ENCODE results near the gene CASK.
"Not testable (repeated sequence)": the region's sequence is repeated elsewhere in the genome, so short reads cannot be mapped to it uniquely, and the experiment has no call there.

Gene CASK

GRCh38 chrX:41556958-41557357, 366.4 kb downstream of the CASK start:
- DNase-seq = peak; percentile 47

GRCh38 chrX:41553688-41554087, 369.7 kb downstream of the CASK start:
- DNase-seq = no peak

GRCh38 chrX:41548411-41548810, 374.9 kb downstream of the CASK start:
- no peak for DNase-seq

GRCh38 chrX:41543668-41544067, 379.7 kb downstream of the CASK start:
- DNase-seq = no peak

- DNase-seq = no peak
These were observed 380.3 kb downstream of the CASK start for GRCh38 chrX:41543025-41543424.

- no peak for DNase-seq
These were observed 380.8 kb downstream of the CASK start for GRCh38 chrX:41542536-41542935.

GRCh38 chrX:41542135-41542534, 381.2 kb downstream of the CASK start:
- no peak for DNase-seq

- DNase-seq = no peak
These were observed 382.0 kb downstream of the CASK start for GRCh38 chrX:41541386-41541785.

- no peak for DNase-seq
These were observed 384.6 kb downstream of the CASK start for GRCh38 chrX:41538707-41539106.

- DNase-seq = no peak
These were observed 393.3 kb downstream of the CASK start for GRCh38 chrX:41530085-41530484.

GRCh38 chrX:41529221-41529620, 394.1 kb downstream of the CASK start:
- DNase-seq = no peak

- DNase-seq = no peak
These were observed 394.6 kb downstream of the CASK start for GRCh38 chrX:41528784-41529183.

GRCh38 chrX:41526925-41527324, 396.4 kb downstream of the CASK start:
- no peak for DNase-seq

- no peak for DNase-seq
These were observed 397.1 kb downstream of the CASK start for GRCh38 chrX:41526271-41526670.

- no peak for DNase-seq
These were observed 400.7 kb downstream of the CASK start for GRCh38 chrX:41522671-41523070.

- no peak for DNase-seq
These were observed 401.3 kb downstream of the CASK start for GRCh38 chrX:41522081-41522480.

- no peak for DNase-seq
These were observed 403.9 kb downstream of the CASK start for GRCh38 chrX:41519468-41519867.

GRCh38 chrX:41518841-41519220, 404.5 kb downstream of the CASK start:
- no peak for DNase-seq

GRCh38 chrX:41518127-41518840, 405.1 kb downstream of the CASK start:
- DNase-seq = no peak

- DNase-seq = no peak
These were observed 406.2 kb downstream of the CASK start for GRCh38 chrX:41516999-41517765.

- DNase-seq = no peak
These were observed 406.9 kb downstream of the CASK start for GRCh38 chrX:41516456-41516855.

GRCh38 chrX:41515376-41515775, 408.0 kb downstream of the CASK start:
- no peak for DNase-seq

GRCh38 chrX:41514179-41514578, 409.2 kb downstream of the CASK start:
- DNase-seq = no peak

- not testable (repeated sequence) for DNase-seq
These were observed 410.5 kb downstream of the CASK start for GRCh38 chrX:41512853-41513252.

GRCh38 chrX:41512394-41512793, 411.0 kb downstream of the CASK start:
- DNase-seq = no peak

Data from central memory CD4-positive, alpha-beta T cell (primary cell).